ENCODE measurements around the gene CYP2A13.
"Not testable (repeated sequence)": the region's sequence is repeated elsewhere in the genome, so short reads cannot be mapped to it uniquely, and the experiment has no call there.

CYP2A13 gene, protein sequence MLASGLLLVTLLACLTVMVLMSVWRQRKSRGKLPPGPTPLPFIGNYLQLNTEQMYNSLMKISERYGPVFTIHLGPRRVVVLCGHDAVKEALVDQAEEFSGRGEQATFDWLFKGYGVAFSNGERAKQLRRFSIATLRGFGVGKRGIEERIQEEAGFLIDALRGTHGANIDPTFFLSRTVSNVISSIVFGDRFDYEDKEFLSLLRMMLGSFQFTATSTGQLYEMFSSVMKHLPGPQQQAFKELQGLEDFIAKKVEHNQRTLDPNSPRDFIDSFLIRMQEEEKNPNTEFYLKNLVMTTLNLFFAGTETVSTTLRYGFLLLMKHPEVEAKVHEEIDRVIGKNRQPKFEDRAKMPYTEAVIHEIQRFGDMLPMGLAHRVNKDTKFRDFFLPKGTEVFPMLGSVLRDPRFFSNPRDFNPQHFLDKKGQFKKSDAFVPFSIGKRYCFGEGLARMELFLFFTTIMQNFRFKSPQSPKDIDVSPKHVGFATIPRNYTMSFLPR

DNA sequence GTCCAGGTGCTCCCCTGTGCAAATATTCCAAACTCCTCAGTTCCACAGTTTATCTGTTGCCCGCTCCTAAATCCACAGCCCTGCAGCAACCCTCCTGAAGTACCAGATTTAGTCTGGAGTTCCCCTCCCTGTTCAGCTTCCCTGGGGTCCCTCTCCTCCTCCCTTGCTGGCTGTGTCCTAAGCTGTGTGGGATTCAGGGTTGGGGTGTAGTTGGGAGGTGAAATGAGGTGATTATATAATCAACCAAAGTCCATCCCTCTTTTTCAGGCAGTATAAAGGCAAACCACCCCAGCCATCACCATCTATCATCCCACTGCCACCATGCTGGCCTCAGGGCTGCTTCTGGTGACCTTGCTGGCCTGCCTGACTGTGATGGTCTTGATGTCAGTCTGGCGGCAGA lies at the start of gene CYP2A13:
Gene CYP2A13 (plus strand): TSS at position 301 of the 400 bp plus-strand sequence. CDS start 21 bp downstream, at position 322.
- no peak for DNase-seq (ENCODE audit: low read depth)

DNA sequence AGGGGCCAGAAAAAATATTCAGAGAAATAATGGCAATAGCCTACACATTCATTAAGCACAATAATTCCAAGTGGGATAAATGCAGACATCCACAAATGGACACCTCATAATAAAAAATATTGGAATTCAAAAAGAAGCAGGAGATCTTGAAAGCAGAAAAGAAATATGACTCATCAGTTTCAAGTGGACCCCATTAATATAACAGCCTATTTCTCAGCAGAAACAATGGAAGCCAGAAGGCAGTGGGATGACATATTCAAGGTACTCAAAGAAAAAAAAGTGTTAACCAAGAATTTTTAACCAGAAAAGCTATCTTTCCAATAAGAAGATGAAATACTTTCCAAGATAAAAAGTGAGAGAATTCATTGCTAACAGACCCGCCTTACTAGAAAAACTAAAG lies 48.4 kb upstream of the CYP2A13 start:
- DNase-seq (ENCODE audit: low read depth), result no peak

DNA sequence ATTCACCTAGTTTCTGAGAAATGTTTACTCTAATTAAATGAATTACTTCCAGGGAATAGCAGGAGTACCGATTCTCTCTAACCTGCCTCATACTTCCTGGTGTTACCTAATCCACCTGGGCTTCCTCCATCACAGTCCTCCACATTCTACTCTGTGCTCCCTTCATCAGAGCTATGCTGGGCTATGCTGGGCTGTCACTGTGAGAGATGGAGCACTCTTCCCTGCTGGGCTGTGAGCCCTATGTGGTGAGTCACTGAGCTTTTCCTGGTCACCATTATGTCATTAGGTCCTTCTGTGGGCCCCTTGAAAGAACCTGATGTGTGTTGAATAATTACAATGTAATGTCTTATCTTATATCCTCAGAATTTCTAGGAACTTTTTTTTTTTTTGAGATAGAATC lies 43.2 kb upstream of the CYP2A13 start:
- DNase-seq (ENCODE audit: low read depth), result not testable (repeated sequence)

DNA sequence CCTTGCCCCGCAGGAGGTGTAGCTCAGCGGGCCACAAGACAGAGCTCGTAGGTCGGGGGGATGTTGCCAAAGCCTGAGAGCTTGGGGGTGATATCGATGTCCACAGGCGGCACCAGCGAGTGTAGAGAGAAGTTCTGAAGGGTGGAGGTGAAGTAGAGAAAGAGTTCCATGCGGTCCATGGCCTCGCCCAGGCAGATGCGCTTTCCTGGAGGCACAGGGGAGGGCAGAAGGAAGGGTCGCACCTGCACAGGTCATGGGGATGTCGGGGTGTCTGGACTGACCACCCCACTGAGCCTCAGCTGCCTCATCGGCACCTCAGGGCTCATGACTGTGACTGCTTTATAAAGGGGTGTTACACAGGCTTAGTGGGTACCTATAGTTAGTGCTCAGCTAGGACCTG lies 37.8 kb upstream of the CYP2A13 start:
- no peak for DNase-seq (ENCODE audit: low read depth)

DNA sequence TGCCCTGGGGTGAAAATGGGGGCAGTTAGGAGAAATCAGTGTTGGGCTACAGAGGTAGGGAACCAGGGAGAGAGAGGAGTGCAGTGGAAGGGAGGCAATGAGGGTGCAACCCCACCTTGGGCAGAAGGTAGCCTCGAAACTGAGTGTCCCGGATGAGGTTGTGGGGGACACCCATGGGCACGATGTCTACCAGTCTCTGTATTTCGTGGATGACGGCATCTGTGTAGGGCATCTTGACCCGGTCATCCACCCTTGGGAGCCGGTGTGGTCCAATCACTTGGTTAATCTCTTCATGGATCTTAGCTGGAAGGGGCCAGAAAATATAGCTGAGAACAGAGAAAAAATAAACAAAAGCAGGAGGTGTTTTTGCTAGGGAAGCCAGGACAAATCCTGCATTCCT lies 36.1 kb upstream of the CYP2A13 start:
- not testable (repeated sequence) for DNase-seq (ENCODE audit: low read depth)

DNA sequence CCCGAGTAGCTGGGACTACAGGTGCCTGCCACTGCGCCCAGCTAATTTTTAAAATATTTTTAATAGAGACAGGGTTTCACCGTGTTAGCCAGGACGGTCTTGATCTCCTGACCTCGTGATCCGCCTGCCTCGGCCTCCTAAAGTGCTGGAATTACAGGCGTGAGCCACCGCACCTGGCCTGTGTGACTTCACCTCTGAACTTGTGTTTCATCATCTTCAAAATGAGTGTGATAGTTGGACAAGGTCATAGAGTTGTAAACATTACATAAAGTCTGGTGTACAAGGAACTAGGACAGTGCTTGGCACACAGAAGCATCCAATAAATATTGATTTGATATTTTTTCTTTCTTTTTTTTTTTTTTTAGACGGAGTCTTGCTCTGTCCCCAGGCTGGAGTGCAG lies 34.9 kb upstream of the CYP2A13 start:
- not testable (repeated sequence) for DNase-seq (ENCODE audit: low read depth)

DNA sequence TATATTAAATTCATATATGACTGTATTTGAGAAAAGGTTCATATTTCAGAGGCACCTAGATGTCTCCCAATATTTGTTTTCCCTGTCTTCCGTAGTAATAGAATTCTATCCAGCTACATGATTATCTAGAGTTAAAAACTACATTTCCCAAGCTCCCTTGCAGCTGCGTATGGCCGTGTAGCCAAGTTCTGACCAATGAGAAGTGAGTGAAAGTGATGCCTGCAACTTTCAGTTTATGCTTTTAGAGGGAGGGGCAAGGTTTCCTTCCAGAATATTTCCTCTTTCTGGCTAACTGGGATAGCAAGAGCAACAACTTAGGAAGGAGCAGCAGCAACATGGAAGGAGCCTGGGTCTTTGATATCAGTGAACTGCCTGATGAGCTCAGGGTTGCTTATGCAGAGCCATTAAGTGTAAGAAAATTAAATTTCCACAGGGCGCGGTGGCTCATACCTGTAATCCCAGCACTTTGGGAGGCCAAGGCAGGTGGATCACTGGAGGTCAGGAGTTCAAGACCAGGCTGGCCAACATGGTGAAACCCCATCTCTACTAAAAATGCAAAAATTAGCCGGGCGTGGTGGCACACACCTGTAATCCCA lies 23.2 kb upstream of the CYP2A13 start:
- no peak for DNase-seq (ENCODE audit: low read depth)

DNA sequence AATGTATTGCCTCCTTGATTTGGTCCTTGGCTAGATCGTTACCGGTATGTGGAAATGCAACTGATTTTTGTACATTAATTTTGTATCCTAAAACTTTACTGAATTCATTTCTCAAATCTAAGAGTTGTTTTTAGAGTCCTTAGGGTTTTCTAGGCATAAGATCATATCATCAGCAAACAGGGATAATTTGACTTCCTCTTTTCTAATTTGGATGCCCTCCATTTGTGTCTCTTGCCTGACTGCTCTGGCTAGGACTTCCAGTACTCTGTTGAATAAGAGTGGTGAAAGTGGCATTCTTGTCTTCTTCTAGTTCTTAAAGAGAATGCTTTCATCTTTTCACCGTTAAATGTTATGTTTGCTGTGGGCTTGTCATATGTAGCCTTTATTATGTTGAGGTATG lies 12.0 kb upstream of the CYP2A13 start:
- no peak for DNase-seq (ENCODE audit: low read depth)

DNA sequence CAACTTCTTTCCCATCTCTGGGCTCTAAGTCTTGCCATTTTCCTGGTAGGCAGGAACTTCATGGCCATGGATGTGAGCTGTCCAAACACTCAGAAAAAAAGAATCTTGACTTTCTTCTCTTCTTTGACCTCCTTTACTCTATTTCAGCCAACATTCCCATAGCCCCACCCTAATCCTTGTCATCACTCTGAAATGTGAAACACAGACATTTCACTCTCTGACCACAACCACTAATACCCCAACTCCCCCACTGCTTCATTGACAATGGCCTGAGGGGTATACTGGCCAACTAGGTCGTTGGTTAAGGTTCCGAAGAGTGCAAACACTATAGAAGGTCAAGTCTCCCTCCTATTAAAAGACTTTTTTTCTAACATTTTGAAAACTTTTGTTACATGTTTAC lies 4.7 kb upstream of the CYP2A13 start:
- DNase-seq (ENCODE audit: low read depth), result no peak

DNA sequence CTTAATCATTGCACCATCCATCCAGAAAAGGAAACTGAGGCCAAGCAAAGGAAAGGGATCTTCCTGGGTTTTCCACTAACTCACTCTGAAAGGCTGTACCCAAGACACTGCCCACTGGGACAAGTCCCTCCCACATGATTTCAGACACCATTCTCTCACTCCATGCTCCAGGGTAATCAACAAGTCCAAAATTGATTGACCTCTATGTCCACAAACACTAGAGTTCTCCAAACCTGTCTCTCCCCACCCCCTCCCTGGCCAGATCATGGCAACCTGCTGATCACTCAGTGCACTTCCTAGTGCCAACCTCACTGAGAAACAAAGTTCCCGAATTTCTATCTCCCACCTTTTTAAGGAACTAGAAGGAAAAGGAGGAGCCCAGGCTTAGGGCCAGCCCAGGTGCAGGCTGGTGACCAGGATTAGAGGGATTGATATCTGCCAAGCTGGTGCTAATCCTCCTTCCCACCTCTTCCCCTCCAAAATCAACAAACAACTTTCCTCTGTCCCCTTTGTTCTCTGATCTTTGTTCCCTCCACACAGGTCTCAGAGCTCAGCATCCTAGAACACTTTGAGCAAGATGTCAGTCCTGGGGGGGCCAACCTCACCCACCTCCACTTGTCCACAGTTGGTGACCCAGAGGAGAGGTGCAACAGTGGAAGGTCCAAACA lies 2.4 kb upstream of the CYP2A13 start:
- DNase-seq (ENCODE audit: low read depth), result no peak

DNA sequence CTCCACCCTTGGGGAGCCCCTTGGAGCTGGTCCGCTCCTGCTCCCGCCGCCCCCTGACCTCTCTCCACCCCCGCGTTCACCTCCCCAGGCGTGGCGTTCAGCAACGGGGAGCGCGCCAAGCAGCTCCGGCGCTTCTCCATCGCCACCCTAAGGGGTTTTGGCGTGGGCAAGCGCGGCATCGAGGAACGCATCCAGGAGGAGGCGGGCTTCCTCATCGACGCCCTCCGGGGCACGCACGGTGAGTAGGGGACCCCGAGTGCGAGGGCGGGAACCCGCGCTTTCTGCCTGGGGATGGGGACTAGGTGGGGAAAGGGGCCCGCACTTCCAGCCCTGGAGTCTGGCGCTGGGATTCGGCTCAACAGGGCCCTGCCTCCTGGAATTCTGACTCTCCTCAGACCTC lies 1.7 kb downstream of the CYP2A13 start:
- no peak for DNase-seq (ENCODE audit: low read depth)

DNA sequence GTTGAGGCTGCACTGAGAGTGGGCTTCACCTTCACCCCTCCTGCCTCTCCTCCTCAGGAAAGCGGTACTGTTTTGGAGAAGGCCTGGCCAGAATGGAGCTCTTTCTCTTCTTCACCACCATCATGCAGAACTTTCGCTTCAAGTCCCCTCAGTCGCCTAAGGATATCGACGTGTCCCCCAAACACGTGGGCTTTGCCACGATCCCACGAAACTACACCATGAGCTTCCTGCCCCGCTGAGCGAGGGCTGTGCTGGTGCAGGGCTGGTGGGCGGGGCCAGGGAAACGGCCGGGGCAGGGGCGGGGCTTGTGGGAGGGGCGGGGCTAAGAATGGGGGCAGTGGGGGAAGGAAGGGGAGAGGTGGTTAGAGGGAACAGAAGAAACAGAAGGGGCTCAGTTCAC lies 7.5 kb downstream of the CYP2A13 start:
- DNase-seq (ENCODE audit: low read depth), result no peak

DNA sequence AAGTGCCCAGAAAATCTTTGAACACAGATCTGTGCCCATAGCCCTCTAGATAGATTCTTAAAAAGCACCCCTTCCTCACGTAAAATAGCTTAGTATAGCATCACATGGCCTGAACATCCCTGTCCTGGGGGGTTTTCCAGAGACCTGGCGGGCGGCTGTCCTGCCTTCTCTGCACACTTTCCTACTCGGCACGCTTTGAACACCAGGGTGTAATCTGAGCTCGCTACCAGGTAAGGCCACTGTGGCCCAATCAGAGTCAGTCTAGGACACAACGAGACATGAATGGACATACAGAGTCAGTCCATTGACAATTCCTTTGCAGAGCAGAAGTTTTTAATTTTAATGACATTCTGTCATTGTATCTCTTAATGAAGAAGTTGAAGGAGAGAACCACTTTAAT lies 8.1 kb downstream of the CYP2A13 start:
- no peak for DNase-seq (ENCODE audit: low read depth)

DNA sequence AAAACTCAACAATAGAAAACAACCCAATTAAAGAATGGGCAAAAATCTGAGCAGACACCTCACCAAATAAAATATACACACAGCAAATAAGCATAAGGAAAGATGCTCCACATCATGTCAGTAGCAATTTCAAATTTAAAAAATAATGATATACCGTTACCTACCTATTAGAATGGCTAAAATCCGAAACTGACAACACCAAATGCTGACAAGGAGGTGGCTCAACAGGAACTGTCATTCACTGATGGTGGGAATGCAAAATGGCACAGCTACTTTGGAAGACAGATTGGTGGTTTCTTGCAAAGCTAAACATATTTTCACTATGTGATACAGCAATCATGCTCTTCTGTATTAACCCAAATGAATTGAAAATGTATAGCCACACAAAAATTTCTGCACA lies 9.1 kb downstream of the CYP2A13 start:
- DNase-seq (ENCODE audit: low read depth), result no peak

DNA sequence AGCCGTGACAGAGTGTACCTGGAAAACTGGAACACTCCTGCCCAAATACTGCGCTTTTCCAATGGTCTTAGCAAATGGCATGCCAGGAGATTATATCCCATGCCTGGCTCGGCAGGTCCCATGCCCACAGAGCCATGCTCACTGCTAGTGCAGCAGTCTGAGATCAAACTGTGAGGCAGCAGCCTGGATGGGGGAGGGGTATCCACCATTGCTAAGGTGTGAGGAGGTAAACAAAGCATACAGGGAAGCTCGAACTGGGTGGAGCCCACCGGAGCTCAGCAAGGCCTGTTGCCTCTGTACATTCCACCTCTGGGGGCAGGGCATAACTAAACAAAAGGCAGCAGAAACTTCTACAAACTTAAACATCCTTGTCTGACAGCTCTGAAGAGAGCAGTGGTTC lies 10.5 kb downstream of the CYP2A13 start:
- DNase-seq (ENCODE audit: low read depth), result no peak

DNA sequence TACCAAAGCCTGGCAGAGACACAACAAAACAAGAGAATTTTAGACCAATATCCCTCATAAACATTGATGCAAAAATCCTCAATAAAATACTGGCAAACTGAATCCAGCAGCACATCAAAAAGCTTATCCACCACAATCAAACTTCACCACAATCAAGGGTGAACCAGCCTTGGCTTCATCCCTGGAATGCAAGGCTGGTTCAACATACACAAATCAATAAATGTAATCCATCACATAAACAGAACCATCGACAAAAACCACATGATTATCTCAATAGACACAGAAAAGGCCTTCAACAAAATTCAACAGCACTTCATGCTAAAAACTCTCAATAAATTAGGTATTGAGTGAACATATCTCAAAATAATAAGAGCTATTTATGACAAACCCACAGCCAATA lies 14.0 kb downstream of the CYP2A13 start:
- DNase-seq (ENCODE audit: low read depth), result not testable (repeated sequence)

DNA sequence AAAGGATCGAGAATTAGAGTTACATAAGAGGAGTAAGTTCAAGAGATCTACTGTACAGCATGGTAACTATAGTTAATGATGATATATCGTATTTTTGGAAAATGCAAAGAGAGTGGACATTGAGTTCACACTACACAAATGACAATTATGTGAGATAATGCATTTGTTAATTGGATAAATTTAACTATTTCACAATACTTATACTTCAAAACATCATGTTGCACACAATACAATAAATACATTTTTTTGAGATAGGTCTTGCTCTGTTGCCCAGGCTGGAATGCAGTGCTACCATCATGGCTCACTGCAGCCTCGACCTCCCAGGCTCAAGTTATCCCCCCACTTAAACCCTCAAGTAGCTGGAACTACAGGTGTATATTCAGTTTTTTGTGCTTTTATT lies 17.9 kb downstream of the CYP2A13 start:
- no peak for DNase-seq (ENCODE audit: low read depth)

DNA sequence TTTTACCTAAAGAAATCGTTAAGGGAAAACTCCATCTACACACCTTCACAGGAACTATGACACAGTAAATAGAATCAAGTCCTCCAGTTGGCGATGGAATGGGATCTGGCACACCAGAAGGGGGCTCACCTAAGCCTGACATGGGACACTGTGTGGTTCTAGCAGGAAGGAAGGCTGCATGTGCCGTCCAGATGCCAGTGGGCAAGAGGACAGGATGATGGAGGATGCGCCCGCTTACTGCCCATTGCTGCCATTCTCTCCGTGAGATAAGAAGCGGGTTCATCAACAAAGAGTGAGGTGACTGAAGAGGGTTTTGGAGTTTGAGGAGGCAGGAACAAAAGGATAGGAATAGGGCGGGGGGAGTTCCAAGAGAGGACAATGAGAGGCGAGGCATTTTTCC lies 23.0 kb downstream of the CYP2A13 start:
- DNase-seq (ENCODE audit: low read depth), result no peak

DNA sequence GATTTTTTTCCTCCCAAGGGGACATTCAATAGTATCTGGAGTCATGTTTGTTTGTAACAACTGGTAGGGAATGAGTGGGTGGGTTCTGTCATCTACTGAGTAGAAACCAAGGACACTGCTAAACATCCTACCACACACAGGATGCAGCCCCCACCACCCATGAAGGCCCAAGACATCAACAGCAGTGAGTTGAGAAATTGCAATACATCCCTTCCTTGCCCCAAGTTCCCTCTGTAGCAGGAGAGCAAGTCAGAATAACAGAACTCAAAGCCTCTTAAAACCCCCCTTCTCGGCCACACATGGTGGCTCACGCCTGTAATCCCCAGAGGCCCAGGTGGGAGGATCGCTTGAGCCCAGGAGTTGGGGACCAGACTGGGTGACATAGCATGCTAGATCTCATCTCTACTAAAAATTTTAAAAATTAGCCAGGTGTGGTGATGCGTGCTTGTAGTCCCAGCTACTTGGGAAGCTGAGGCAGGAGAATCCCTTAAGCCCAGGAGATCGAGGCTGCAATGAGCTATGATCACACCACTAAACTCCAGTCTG lies 23.6 kb downstream of the CYP2A13 start:
- no peak for DNase-seq (ENCODE audit: low read depth)

DNA sequence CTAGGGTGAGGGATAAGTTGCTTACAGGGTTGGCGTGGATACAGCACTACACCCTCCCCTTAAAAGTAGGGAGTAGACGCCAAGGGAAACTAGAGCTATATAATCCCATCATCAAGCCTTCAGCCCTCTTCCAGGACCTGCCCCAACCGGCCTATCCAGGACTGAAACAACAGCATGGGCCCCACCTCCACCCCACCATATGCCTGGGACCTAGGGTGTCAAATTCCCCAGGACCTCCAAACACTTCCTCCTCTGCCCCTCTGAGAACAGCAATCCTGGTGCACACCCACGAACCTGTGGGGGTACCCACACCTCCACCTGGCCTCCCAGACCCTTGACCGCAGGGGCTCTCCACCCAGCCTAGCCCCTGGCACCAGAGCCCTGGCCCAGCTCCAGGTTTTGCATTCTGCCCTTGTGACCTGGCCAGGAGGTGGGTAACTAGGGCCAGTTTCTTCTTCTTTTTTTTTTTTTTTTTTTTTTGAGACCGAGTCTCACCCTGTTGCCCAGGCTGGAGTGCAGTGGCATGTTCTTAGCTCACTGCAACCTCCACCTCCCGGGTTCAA lies 24.6 kb downstream of the CYP2A13 start:
- no peak for DNase-seq (ENCODE audit: low read depth)

DNA sequence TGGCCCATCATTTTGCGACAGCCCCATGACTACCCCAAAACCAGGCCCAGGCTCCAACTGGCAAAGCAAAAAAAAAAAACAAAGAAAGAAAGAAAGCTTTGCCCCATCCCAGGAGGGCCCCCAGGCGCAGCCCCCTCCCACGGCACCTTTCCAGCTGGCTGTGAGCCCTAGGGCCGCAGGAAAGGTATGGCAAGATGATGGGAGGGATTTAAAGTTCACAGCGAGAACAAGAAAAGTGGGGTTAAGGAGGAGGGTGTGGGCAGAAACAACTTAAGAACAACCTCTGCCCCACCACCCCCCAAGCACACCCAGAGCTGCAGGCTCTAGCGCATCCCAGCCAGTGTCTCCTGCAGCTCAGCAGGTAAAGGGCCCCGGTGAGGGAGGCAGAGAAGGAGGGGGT lies 25.9 kb downstream of the CYP2A13 start, which contains the start of gene CYP2F1:
Gene CYP2F1 (plus strand): TSS at position 301 of the 400 bp plus-strand sequence. CDS start 1,757 bp downstream, outside the sequence.
- DNase-seq (ENCODE audit: low read depth), result no peak

DNA sequence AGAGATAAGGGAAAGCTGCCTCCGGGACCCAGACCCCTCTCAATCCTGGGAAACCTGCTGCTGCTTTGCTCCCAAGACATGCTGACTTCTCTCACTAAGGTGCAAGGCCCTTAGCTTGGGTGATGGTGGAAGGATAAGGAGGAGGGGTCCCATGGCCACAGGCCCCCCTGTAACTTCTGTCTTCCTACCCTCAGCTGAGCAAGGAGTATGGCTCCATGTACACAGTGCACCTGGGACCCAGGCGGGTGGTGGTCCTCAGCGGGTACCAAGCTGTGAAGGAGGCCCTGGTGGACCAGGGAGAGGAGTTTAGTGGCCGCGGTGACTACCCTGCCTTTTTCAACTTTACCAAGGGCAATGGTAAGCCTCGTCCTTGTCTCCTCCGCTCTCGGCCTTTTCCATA lies 28.0 kb downstream of the CYP2A13 start:
- no peak for DNase-seq (ENCODE audit: low read depth)

Measured in activated T-cell treated with anti-CD3 and anti-CD28 coated beads for 24 hours (primary cell).